Parathyroid adenoma (tissue), 2 donors: Measurements from ENCODE around the gene GPS1.

Experiments
- H2AFZ ChIP-seq: fragments of 300-600 bp; sonication (generic); one replicate; pipeline ENCODE4 v1.7.0; 2017; ENCODE audit warnings: antibody characterized with exemption, mild to moderate bottlenecking
- H3K27ac ChIP-seq: fragments of 300-600 bp; sonication (generic); one replicate; pipeline ENCODE4 v1.7.0; 2017
- H3K27me3 ChIP-seq: fragments of 300-600 bp; sonication (generic); one replicate; pipeline ENCODE4 v1.7.0; 2017; ENCODE audit warnings: low read length; ENCODE audit not compliant: control insufficient read depth, insufficient read depth
- H3K36me3 ChIP-seq: fragments of 300-600 bp; sonication (generic); one replicate; pipeline ENCODE4 v1.7.0; 2017; ENCODE audit warnings: low read length; ENCODE audit not compliant: control insufficient read depth, insufficient read depth
- H3K4me1 ChIP-seq: fragments of 300-600 bp; sonication (generic); one replicate; pipeline ENCODE4 v1.7.0; 2017; ENCODE audit warnings: control low read depth
- H3K4me2 ChIP-seq: fragments of 300-600 bp; sonication (generic); one replicate; pipeline ENCODE4 v1.7.0; 2017; ENCODE audit warnings: low read length
- H3K4me3 ChIP-seq: fragments of 300-600 bp; sonication (generic); one replicate; pipeline ENCODE4 v1.7.0; 2017; ENCODE audit warnings: low read depth, low read length
- H3K79me2 ChIP-seq: fragments of 300-600 bp; sonication (generic); one replicate; pipeline ENCODE4 v1.7.0; 2017; ENCODE audit warnings: control low read depth
- H3K9ac ChIP-seq: fragments of 300-600 bp; sonication (generic); one replicate; pipeline ENCODE4 v1.7.0; 2017; ENCODE audit warnings: mild to moderate bottlenecking
- H3K9me3 ChIP-seq: fragments of 300-600 bp; sonication (generic); one replicate; pipeline ENCODE4 v1.7.0; 2017; ENCODE audit warnings: low read length; ENCODE audit not compliant: control insufficient read depth
- TF ChIP-seq, protein P1 (sequence below): fragments of 300-600 bp; sonication (generic); IDR thresholded peaks from one replicate; pipeline ENCODE4 v1.7.0; 2017; ENCODE audit warnings: antibody characterized with exemption, mild to moderate bottlenecking
- donor health status: primary hyperparathyroidism.

Gene GPS1

DNA sequence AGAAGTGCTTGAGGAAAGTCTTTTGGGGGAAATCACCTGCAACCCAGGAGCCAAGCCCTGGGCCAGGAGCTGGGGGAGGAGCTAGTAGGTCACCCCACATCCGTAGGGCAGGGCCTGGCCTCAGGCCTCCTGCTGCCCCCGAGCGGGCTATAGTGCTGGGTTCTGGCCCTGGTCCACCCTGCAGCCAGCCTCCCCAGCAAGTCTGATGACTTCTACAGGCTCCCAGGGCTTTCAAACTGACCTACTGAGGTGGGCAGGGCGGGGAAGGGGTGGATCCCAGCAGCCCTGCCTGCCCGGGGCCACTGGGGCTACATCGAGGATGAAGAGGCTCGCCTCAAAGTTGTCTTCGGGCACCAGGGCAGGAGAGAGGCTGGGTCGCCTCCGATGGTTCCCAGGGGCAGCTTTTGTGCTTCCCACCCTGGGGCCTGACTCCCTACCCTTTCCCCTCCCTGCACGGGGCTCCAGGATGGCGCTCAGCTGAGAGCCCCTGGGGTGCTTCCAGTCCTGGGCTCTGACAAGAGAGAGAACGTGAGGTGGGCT is 34.0 kb upstream of the GPS1 start:
- H2AFZ ChIP-seq = no peak overlapping the region
- H3K27me3 ChIP-seq = no peaks in the 10 kb centered on the region
- no peak overlapping the region for H3K27ac ChIP-seq
- H3K9ac ChIP-seq = no peak overlapping the region
- TF ChIP-seq, protein P1, sequence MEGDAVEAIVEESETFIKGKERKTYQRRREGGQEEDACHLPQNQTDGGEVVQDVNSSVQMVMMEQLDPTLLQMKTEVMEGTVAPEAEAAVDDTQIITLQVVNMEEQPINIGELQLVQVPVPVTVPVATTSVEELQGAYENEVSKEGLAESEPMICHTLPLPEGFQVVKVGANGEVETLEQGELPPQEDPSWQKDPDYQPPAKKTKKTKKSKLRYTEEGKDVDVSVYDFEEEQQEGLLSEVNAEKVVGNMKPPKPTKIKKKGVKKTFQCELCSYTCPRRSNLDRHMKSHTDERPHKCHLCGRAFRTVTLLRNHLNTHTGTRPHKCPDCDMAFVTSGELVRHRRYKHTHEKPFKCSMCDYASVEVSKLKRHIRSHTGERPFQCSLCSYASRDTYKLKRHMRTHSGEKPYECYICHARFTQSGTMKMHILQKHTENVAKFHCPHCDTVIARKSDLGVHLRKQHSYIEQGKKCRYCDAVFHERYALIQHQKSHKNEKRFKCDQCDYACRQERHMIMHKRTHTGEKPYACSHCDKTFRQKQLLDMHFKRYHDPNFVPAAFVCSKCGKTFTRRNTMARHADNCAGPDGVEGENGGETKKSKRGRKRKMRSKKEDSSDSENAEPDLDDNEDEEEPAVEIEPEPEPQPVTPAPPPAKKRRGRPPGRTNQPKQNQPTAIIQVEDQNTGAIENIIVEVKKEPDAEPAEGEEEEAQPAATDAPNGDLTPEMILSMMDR = no peak
- H3K4me1 ChIP-seq = peaks cover 10% of the 10 kb centered on the region
- no peak overlapping the region for H3K4me2 ChIP-seq
- H3K9me3 ChIP-seq = no peaks in the 10 kb centered on the region
- no peaks in the 10 kb centered on the region for H3K79me2 ChIP-seq
- H3K36me3 ChIP-seq = no peaks in the 10 kb centered on the region
- no peak overlapping the region for H3K4me3 ChIP-seq

DNA sequence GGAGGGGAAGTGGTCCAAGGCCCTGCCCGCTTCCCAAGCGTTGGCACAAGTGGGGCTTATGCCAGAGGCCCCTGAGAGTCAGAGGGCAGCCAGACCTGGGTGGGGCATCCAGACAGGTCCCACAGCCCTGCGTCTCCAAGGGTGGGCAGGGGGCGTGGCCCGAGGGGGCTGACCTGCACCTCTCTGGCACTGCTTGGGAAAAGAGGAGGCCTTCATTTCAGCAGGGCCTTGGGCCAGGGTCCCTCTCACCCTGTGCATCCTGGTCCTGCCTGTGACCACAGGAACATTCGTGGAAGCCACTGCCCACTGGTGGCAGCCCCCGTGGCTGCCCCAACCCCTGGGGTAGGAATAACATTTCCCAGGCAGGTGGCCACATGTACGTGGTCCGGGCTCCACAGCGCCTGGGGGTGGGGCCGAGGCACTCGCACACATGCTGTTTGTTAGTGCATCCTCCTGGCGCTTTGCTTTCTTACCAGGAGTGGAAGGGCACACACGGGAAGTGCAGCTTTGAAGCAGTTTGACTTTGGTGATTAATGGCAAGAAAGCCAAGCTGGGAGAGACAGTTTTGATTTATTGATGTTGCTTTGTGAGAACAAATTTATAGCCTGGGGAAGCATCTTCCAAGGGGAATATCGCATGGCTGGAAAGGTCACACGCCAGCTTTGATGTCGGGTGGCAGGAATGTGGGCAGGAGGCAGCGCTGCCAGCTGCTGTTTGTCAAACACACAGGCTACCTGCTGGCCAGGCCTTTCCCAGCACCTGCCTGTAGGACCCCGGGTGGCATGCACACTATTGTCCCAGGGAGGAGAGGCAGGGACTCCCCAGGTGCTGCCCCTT is 33.3 kb upstream of the GPS1 start:
- no peaks in the 10 kb centered on the region for H3K79me2 ChIP-seq
- H2AFZ ChIP-seq = no peak overlapping the region
- H3K27me3 ChIP-seq = no peaks in the 10 kb centered on the region
- H3K4me2 ChIP-seq = no peak overlapping the region
- H3K4me3 ChIP-seq = no peak overlapping the region
- no peak overlapping the region for H3K27ac ChIP-seq
- H3K4me1 ChIP-seq = peaks cover 10% of the 10 kb centered on the region
- H3K36me3 ChIP-seq = no peaks in the 10 kb centered on the region
- TF ChIP-seq, protein P1 = no peak
- H3K9me3 ChIP-seq = no peaks in the 10 kb centered on the region
- H3K9ac ChIP-seq = no peak overlapping the region

DNA sequence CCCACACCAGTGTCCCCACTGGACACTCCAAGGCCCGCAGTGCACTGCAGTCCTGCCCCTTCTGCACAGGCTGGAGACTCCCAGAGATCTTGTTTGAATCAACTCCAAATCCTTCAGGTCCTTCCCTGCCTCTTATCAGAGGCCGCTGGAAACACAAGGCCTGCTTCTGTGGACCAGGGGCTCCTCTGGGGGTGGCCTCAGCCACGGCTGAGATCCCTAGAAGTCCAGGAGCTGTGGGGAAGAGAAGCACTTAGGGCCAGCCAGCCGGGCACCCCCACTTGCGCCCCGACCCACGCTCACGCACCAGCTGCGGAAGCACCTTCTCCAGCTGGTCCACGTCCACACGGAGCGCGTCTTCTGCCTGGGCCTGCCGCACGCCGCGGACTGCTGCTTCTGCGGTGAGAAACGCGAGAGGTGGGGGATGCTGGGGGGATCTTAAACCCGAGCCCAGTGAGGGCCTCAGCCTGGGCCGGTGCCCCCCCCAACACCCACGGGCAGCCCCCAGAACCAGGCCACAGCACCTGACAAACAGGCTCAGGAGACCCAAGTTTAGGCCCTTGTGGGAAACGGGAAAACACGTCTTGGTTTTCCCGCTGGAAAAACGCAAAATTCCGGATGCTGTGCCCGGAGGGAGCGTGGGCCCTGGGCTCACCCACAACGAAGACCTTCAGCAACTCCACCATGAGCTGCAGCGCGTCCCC is 32.6 kb upstream of the GPS1 start:
- Histone ChIP-seq H3K9me3 (no peaks in the 10 kb centered on the region), H3K9ac (no peak overlapping the region), H3K4me2 (no peak overlapping the region), H3K36me3 (no peaks in the 10 kb centered on the region), H3K4me3 (no peak overlapping the region), H3K4me1 (peaks cover 13% of the 10 kb centered on the region), H3K79me2 (no peaks in the 10 kb centered on the region), H3K27ac (no peak overlapping the region), H2AFZ (no peak overlapping the region), H3K27me3 (no peaks in the 10 kb centered on the region)
- TF ChIP-seq, protein P1 = no peak

DNA sequence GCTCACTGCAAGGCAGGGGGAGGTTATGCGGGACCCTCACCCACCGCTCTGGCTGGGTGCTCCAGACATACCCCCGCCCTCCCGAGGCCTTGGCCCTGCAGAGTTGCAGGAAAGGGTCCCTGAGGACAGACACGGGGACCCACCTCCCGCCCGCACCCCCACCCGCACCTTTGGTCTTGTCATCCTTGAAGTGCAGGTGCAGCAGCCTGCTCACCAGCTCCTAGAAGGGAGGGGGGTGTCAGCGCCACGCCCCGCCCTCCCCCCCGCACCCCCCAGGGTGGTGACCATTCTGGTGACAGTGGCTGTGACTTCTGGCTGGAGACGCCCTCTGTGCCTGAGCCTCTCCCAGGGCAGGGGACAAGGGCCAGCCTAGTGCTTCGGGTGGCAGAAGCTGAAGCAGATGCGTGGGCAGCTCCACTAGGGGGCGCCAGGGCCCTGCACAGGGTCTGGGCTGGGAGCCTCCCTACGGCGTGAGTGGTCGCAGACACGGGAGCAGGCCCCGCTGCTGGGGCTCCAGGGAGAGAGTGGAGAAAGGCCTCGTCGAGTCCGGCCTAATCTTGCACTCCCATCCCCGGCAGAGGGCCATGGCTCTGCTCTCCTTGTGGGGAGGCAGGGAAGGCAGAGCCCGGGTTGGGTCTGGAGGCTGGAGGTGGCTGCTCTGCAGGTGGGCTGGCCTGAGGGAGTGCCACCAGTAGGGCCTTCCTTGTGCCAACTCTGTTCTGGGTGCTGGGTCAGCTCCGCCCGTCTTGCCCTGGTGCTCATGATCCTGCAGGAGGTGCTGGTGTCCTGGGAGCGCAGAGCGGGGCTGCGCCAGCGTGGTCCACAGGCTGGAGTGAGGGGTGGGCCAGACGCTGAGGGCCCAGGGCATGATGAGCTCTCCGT is 31.8 kb upstream of the GPS1 start:
- Histone ChIP-seq H3K27me3 (no peaks in the 10 kb centered on the region), H3K9ac (no peak overlapping the region), H3K4me1 (peaks cover 16% of the 10 kb centered on the region), H3K9me3 (no peaks in the 10 kb centered on the region), H3K27ac (no peak overlapping the region), H3K4me3 (no peak overlapping the region), H2AFZ (no peak overlapping the region), H3K4me2 (no peak overlapping the region), H3K36me3 (no peaks in the 10 kb centered on the region), H3K79me2 (peaks cover 2% of the 10 kb centered on the region)
- TF ChIP-seq, protein P1 = peak; percentile 50
